ENCODE data around the gene SFSWAP. TPM values are rescaled to one million over a fixed set of nuclear protein-coding genes. Genes with fewer than 3 reads are reported as not detected.
"Not testable (repeated sequence)": the region's sequence is repeated elsewhere in the genome, so short reads cannot be mapped to it uniquely, and the experiment has no call there.

The SFSWAP gene
- 29.2 and 33.9 TPM in 2 replicates for total RNA-seq (2014; rRNA removed; shearing (Covaris generic))

DNA sequence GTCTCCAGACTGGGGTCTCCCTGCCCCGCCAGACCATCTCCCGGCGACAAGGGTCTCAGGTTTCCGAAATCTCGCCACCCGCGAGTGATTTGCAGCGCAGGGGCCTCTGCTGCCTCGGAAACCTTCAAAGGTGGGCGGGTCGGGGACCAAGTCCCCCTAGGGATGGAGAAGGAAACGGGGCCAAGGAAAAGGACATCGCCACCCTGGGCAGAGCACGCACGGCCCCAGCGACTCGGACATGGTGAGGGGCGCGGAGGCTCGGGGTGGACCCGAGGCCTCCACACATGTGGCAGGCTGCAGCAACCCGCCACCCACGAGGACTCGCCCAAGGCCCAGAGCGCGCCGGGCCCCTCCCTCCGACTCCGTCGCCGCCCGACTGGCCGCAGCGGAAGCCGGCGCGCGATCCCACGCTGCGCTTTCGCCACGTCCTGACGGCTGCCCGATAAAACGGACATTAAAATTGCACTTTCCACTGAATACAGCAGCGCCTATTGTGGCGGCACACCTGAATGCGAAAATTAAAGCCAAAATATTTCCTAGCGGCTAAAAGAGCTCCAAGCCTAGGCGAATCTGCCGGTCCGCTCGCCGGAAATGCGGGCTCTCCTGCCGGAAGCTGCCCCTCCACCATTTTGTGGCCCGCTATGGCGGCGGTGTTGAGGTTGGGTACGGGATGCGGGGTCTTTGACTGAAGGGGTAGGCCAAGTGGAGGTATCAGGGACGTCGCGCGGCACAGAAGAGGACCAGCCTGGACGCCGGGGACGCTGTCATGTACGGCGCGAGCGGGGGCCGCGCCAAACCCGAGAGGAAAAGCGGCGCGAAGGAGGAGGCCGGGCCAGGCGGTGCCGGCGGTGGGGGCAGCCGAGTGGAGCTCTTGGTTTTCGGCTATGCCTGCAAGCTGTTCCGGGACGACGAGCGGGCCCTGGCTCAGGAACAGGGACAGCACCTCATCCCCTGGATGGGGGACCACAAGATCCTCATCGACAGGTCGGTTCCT is at the start of gene SFSWAP:
Gene SFSWAP (plus strand): TSS at position 627 of the 994 bp plus-strand sequence. CDS start 140 bp downstream, at position 767.
- DNase-seq (ENCODE audit: low read depth): peak; percentile 83

DNA sequence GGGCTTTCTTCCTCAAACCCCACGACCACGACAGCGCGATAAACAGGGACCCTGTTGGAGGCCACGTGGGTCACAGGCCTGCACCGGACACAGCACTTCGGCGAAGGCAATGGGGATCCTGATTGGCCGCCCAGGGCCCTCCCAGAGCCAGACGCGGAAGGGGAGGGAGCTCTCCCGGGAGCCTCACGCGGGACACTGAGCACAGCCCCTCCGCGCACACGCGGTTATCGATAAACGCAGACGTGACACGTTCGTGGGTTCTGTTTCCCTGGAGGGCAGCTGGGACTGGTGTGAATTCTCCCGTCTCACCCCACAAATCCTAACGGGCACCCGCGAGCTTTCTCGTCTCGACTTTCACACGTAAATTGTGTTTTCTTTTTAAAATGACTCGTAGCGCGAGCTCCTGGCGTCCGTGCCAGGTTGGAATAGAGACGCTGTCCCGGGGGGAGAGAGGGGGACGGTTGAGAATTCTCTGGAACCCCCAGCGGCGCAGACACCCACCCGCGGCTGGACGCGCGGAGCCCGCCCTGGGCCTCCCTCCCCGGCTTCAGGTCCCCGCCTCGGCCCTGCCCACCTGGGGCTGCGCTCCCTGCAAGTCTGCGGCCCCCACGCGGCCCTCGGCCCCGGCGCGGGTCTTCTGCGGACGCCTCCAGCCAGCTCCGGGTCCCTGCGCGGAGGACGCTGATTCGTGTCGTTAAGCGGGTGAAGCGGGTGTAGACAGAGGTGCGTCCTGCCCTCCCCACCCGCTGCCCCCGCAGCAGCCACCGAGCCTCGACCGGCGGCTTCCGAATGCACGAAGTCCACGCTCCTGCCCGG is 49.5 kb upstream of the SFSWAP start:
- DNase-seq (ENCODE audit: low read depth): not testable (repeated sequence)

DNA sequence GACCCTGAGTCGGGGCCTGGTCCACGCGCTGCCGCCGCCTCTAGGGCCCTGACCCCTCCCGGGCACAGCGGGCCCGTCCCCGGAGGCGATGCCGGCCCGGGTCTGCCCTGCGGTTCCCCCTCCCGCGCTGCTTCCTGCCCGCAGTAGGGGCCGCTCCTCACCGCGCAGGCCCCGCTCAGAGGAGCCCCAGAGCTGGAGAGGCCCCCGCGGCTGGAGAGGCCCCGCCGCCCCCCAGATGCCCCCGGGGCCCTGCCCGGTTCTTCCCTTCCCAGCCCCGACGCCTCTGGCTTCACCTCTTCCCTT is 49.0 kb upstream of the SFSWAP start:
- DNase-seq (ENCODE audit: low read depth): not testable (repeated sequence)

- not testable (repeated sequence) for DNase-seq (ENCODE audit: low read depth)
These were observed 48.5 kb upstream of the SFSWAP start for GRCh38 chr12:131662346-131662745.

GRCh38 chr12:131665666-131666065 is 45.2 kb upstream of the SFSWAP start:
- not testable (repeated sequence) for DNase-seq (ENCODE audit: low read depth)

DNA sequence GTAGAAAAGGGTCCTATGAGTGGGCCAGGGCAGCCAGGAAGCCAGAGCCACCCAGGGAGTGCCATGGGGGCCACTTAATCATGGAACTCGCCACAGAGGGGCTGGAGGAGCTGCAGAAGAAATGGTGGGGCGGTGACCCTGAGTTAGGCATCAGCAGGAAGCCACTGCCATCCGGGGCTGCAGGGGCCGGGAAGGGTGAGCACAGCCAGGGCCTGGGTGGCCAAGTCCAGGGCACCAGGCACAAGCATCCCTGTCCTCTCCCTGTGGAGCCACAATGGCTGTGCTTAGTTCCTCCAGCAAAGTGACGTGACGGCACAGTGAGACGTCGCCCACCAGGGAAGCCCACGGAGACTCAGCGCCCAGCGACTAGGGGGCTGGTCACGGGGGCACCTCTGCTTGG is 44.4 kb upstream of the SFSWAP start:
- DNase-seq (ENCODE audit: low read depth): not testable (repeated sequence)

- peak; percentile 0 for DNase-seq (ENCODE audit: low read depth)
These were observed 43.8 kb upstream of the SFSWAP start for GRCh38 chr12:131666978-131667601.

DNA sequence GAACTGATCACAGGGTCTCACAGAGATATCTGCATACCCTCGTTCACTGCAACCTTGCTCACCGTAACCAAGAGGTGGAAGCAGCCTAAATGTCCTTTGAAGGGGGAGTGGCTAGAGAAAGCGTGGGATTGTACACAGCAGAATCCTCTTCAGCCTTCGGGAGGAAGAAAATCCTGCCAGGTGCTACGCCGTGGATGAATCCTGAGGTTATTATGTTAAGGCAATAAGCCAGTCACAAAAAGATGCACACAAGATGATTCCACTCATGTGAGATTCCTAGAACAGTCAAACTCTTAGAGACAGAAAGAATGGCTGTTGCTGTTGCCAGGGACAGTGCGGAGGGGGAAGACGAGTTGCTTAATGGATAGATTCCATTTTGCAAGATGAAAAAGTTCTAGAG is 39.6 kb upstream of the SFSWAP start:
- DNase-seq (ENCODE audit: low read depth): peak; percentile 1

- peak; percentile 1 for DNase-seq (ENCODE audit: low read depth)
These were observed 39.0 kb upstream of the SFSWAP start for GRCh38 chr12:131671871-131672270.

DNA sequence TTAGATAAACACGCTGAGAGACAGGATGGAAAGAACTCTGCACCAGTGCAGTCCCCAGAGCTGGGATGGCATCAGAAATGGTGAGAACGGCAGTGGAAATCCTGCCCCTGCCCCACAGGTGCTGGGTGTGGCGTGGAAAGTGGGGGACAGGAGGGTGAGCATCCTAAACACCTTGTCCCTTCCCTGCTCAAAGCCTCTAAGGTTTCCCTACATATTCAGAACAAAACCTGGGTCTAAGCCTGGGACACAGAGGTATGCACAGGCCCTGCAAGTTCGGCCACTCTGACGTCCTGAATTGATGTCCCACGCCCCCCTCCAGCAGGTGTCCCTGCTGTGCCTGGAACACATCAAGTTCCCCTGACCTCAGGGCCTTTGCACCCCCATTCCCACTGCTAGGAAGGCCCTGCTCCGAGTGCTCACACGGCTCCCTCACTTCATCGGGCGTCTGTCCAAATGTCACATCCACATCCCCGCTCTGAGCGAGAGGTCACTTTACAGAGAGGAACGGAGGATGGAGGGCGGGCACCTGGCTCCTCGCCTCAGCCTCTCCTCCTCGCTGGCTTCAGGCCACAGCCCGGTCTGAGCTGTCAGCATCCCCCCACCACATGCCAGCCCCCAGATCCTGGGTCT is 38.5 kb upstream of the SFSWAP start:
- peak; percentile 4 for DNase-seq (ENCODE audit: low read depth)

GRCh38 chr12:131672941-131673887 is 37.7 kb upstream of the SFSWAP start:
- DNase-seq (ENCODE audit: low read depth): peak; percentile 0

DNA sequence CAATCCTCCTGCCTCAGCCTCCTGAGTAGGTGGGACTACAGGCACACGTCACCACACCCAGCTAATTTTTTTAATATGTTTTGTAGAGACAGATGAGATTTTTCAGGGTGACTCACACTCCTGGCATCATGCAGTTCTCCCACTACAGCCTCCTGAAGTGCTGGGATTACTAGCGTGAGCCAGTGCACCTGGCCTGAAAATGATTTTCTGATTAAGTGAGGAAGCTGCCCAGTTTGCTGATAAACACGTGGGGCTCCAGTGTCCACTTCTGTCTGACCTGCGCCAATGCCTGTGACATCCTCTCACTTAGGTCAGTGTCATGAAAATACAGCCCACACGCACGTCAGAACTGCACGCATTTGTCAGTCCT is 37.0 kb upstream of the SFSWAP start:
- DNase-seq (ENCODE audit: low read depth): peak; percentile 65

DNA sequence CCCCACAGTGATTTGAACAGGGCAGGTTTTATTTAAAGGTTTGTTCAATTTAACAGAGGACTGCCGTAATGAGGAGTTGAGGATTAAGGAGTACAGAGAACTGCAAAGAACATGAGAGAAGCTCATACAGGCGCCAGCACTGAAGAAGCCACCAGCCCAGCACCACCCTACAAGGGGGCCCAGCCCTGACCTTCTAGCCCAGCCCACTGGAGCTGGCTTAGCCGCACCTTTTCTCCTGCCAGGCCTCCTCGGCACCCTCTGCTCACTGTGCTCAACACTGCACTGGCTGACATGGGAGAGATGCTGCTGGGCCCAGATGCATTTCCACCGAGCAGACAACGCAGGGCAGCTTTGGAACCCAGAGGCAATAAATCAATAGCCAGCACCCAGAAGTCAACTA is 36.5 kb upstream of the SFSWAP start:
- peak; percentile 0 for DNase-seq (ENCODE audit: low read depth)

GRCh38 chr12:131675126-131676080 is 35.5 kb upstream of the SFSWAP start:
- DNase-seq (ENCODE audit: low read depth): peak; percentile 0

DNA sequence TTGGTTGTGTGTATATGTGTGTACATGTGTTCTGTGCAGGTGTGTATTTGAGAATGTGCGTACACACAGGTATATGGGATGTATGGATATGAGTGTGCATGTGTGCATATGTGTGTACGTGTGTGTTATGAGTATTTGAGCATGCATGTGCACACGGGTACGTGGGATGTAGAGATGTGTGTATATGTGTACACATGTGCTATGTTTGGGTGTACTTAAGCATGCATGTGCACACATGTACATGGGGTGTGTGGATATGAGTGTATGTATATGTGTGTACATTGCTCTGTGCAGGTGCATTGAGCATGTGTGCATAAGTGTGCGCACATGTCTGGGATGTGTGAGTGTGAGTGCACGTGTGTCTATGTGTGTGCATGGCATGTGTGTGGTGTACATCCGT is 34.3 kb upstream of the SFSWAP start:
- no peak for DNase-seq (ENCODE audit: low read depth)

DNA sequence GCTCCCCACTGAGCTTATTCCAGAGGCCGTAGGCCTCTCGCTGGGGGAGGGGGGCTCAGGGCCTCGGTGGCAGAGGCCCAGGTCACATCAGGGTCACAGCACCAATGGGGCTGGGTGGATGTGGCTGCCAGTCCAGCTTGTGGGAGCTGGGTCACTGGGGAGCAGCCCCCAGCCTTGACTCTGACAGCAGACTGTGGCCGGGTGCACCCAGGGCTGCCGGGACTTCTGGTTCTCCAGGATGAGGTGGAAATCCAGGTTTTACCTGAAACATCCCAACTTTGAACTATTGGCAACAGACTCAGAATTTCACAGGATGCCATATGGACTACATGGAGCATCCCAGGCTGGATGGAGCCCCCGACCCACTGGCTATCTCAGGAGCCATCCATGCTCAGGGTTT is 33.8 kb upstream of the SFSWAP start:
- not testable (repeated sequence) for DNase-seq (ENCODE audit: low read depth)

DNA sequence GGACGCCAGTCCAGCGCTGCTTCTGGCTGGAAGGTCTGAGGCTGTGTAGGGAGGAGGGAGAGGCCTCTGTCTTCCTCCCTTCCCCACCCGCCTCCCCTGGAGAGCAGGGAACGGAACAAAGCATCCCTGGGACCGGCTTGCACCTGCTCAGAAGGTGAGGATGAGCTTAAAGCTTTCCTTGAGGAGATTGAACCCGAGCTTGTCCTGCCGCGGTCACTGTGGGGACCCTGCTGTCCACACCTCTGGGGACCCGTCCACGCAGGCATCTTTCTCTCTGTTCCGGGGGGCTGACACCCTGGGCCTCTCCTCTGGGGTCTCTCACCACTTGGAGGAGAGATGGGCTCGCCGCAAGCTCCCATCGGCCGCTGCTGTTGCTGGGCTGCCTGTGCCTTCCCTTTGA is 33.2 kb upstream of the SFSWAP start:
- no peak for DNase-seq (ENCODE audit: low read depth)

DNA sequence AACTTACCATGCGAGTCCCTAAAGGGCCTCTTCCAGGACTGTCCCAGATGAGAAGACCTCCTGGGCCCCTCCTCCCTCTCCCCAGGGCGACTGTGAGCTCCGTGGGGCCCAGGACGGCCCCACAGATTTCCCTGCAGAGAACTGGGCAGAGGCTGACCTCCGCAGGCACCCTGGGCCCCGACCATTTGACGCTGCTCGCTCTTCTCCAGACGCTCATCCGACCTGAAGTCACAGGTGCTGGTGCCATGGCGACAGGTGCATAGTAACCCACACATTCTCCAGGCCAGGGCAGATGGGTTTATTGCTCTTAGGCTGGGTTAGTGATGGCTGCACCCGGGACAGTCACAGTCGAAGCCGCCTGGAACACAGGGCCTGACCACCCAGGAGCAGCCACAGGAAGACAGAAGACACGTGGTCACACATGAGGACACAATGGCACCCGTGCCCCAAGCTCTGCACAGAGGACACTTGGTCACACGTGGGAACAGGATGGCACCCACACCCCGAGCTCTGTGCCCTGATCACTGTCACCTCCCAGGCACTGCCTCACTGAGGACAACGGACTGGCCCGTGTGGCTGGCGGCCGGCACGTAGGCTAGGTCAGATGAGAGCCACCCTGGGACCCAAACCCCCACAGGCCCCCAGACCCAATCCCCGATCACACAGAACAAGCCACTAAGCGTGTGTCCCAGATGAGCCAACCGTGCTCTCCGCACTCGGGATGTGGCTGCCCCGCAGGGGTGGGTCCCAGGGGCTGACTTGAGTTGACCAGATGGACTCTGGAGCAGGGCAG is 32.3 kb upstream of the SFSWAP start:
- not testable (repeated sequence) for DNase-seq (ENCODE audit: low read depth)

All from Daoy (cell line).